Measurements from ENCODE around the gene CD300A.
"Not testable (repeated sequence)": the region's sequence is repeated elsewhere in the genome, so short reads cannot be mapped to it uniquely, and the experiment has no call there.

The CD300A gene

GRCh38 chr17:74512624-74513091 is 46.2 kb downstream of the CD300A start:
- TF ChIP-seq CTCF (conservative IDR thresholded peaks at IDR 0.05; ENCODE audit: low read depth, low read length), result no peak
- peak; percentile 14 for DNase-seq (ENCODE audit: low read depth)
- no peak overlapping the region for H3K4me3 ChIP-seq (ENCODE audit: low read length)

- no peak for TF ChIP-seq CTCF (conservative IDR thresholded peaks at IDR 0.05; ENCODE audit: low read depth, low read length)
- no peak overlapping the region for H3K4me3 ChIP-seq (ENCODE audit: low read length)
- peak; percentile 4 for DNase-seq (ENCODE audit: low read depth)
Observed at GRCh38 chr17:74513987-74514631, 47.7 kb downstream of the CD300A start.

- TF ChIP-seq CTCF (conservative IDR thresholded peaks at IDR 0.05; ENCODE audit: low read depth, low read length), result no peak
- no peak overlapping the region for H3K4me3 ChIP-seq (ENCODE audit: low read length)
- DNase-seq (ENCODE audit: low read depth), result peak; percentile 4
Observed at GRCh38 chr17:74514632-74515334, 48.3 kb downstream of the CD300A start.

- TF ChIP-seq CTCF (conservative IDR thresholded peaks at IDR 0.05; ENCODE audit: low read depth, low read length), result no peak
- H3K4me3 ChIP-seq (ENCODE audit: low read length), result no peak overlapping the region
- DNase-seq (ENCODE audit: low read depth), result no peak
Observed at GRCh38 chr17:74515941-74516340, 49.5 kb downstream of the CD300A start.

- no peak overlapping the region for H3K4me3 ChIP-seq (ENCODE audit: low read length)
- no peak for DNase-seq (ENCODE audit: low read depth)
- TF ChIP-seq CTCF (conservative IDR thresholded peaks at IDR 0.05; ENCODE audit: low read depth, low read length), result no peak
Observed at GRCh38 chr17:74516561-74517328, 50.3 kb downstream of the CD300A start.

- not testable (repeated sequence) for H3K4me3 ChIP-seq (ENCODE audit: low read length); DNase-seq (ENCODE audit: low read depth)
Observed at GRCh38 chr17:74518413-74518981, 52.1 kb downstream of the CD300A start.

- no peak for DNase-seq (ENCODE audit: low read depth)
- no peak overlapping the region for H3K4me3 ChIP-seq (ENCODE audit: low read length)
- TF ChIP-seq CTCF (conservative IDR thresholded peaks at IDR 0.05; ENCODE audit: low read depth, low read length), result no peak
Observed at GRCh38 chr17:74520016-74520434, 53.6 kb downstream of the CD300A start.

All from retinal pigment epithelial cell (primary cell).